ENCODE results near the gene REC114.

DNA sequence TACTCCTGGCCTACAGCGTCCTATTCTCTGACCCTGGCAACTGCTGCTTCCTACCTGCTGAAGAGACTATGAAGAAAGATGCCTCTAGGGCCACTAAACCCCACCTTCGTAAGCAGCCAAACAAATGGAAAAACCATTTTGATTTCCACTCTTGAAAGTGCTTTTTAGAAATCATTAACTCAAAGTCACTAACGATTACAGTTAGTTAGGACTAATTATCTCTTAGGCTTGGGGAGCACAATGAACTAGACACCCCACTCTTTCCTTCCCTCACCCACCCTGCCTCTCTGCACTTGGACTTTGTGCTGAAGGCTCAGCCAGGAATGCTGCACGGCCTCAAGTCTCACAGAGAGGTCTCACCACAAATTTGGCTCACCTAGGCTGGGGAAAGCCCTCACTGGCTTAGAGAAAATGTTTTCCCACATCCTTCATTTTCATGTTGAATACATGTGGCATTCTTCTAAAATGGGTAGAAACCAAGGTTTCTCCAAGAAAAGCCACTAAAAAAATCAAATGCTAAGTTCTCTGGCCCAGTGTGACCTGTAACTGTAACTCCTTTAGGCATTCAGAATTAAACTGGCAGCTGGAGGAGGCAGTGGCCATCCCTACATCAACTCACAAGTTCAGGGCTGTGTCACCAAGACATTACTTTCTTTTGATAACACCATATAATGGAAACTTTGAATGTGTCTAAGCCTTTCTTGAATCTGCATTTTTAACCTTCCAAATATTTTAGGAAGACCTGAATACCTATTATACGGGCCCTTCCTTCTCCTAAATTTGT lies 143.1 kb downstream of the REC114 start:
- no peak for TF ChIP-seq EZH2 (IDR thresholded peaks at IDR 0.05)
- TF ChIP-seq, protein P1, sequence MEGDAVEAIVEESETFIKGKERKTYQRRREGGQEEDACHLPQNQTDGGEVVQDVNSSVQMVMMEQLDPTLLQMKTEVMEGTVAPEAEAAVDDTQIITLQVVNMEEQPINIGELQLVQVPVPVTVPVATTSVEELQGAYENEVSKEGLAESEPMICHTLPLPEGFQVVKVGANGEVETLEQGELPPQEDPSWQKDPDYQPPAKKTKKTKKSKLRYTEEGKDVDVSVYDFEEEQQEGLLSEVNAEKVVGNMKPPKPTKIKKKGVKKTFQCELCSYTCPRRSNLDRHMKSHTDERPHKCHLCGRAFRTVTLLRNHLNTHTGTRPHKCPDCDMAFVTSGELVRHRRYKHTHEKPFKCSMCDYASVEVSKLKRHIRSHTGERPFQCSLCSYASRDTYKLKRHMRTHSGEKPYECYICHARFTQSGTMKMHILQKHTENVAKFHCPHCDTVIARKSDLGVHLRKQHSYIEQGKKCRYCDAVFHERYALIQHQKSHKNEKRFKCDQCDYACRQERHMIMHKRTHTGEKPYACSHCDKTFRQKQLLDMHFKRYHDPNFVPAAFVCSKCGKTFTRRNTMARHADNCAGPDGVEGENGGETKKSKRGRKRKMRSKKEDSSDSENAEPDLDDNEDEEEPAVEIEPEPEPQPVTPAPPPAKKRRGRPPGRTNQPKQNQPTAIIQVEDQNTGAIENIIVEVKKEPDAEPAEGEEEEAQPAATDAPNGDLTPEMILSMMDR (IDR thresholded peaks at IDR 0.05 in 2 of 3, conservative IDR thresholded peaks at IDR 0.05 in 1 of 3; ENCODE audit: borderline replicate concordance in 1 of 3, insufficient read depth in 1 of 3, low read depth in 2 of 3, low read length in 2 of 3): no peak
- no peak for TF ChIP-seq POLR2AphosphoS5 (IDR thresholded peaks at IDR 0.05; ENCODE audit: low read depth, low read length)
- no peak for TF ChIP-seq JUND (IDR thresholded peaks at IDR 0.05)
- TF ChIP-seq RAD21 (IDR thresholded peaks at IDR 0.05; ENCODE audit: low read depth): no peak
- TF ChIP-seq SIN3A (IDR thresholded peaks at IDR 0.05; ENCODE audit: low read depth): no peak
- TF ChIP-seq, protein P2, sequence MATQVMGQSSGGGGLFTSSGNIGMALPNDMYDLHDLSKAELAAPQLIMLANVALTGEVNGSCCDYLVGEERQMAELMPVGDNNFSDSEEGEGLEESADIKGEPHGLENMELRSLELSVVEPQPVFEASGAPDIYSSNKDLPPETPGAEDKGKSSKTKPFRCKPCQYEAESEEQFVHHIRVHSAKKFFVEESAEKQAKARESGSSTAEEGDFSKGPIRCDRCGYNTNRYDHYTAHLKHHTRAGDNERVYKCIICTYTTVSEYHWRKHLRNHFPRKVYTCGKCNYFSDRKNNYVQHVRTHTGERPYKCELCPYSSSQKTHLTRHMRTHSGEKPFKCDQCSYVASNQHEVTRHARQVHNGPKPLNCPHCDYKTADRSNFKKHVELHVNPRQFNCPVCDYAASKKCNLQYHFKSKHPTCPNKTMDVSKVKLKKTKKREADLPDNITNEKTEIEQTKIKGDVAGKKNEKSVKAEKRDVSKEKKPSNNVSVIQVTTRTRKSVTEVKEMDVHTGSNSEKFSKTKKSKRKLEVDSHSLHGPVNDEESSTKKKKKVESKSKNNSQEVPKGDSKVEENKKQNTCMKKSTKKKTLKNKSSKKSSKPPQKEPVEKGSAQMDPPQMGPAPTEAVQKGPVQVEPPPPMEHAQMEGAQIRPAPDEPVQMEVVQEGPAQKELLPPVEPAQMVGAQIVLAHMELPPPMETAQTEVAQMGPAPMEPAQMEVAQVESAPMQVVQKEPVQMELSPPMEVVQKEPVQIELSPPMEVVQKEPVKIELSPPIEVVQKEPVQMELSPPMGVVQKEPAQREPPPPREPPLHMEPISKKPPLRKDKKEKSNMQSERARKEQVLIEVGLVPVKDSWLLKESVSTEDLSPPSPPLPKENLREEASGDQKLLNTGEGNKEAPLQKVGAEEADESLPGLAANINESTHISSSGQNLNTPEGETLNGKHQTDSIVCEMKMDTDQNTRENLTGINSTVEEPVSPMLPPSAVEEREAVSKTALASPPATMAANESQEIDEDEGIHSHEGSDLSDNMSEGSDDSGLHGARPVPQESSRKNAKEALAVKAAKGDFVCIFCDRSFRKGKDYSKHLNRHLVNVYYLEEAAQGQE (IDR thresholded peaks at IDR 0.05; ENCODE audit: low read depth): no peak
- no peak for TF ChIP-seq TCF7L2 (IDR thresholded peaks at IDR 0.05; ENCODE audit: borderline replicate concordance, extremely low read depth, insufficient read depth, insufficient read length)
- TF ChIP-seq EGR1 (IDR thresholded peaks at IDR 0.05; ENCODE audit: low read depth): no peak
- TF ChIP-seq ZFX (IDR thresholded peaks at IDR 0.05): no peak
- no peak for TF ChIP-seq POLR2A (IDR thresholded peaks at IDR 0.05; ENCODE audit: borderline replicate concordance, extremely low read depth, insufficient read depth, insufficient read length)
- TF ChIP-seq YY1 (IDR thresholded peaks at IDR 0.05; ENCODE audit: extremely low read depth, insufficient replicate concordance, low read depth, low read length): no peak
- TF ChIP-seq EZH2phosphoT487 (IDR thresholded peaks at IDR 0.05; ENCODE audit: borderline replicate concordance): no peak
- no peak for TF ChIP-seq SP1 (IDR thresholded peaks at IDR 0.05; ENCODE audit: low read depth)
